Measurements from ENCODE around the gene DIS3L. TPM values are rescaled to one million over a fixed set of nuclear protein-coding genes. Genes with fewer than 3 reads are reported as not detected.

The DIS3L gene
- total RNA-seq, 1 donor from 2014 or later: 30.1 TPM

Other genes with a start within 250 kb of the DIS3L start
- 0.35 and 6.2 TPM in 2 replicates for gene MEGF11, start 39.8 kb upstream of the DIS3L start, total RNA-seq
- gene TIPIN, start 63.1 kb downstream of the DIS3L start, total RNA-seq: 8.7 and 9.4 TPM in 2 replicates
- 53.3 and 63.9 TPM in 2 replicates for gene MAP2K1, start 93.3 kb downstream of the DIS3L start, total RNA-seq
- gene SNAPC5, start 204.2 kb downstream of the DIS3L start, total RNA-seq: 27.1 and 42.3 TPM in 2 replicates
- gene RPL4, start 211.3 kb downstream of the DIS3L start, total RNA-seq: 2,621 and 2,644 TPM in 2 replicates
- 9.7 and 18.9 TPM in 2 replicates for gene ZWILCH, start 211.8 kb downstream of the DIS3L start, total RNA-seq

All from renal cortical epithelial cell (primary cell).